Activated naive CD4-positive, alpha-beta T cell (primary cell): ENCODE results near the gene SLC45A3.
"Not testable (repeated sequence)": the region's sequence is repeated elsewhere in the genome, so short reads cannot be mapped to it uniquely, and the experiment has no call there.

ENCODE experiments used
- DNase-seq, 4 experiments: peaks; one replicate each; lab custom pipeline; 2025; lab: John Stamatoyannopoulos, UW

The SLC45A3 gene

DNA sequence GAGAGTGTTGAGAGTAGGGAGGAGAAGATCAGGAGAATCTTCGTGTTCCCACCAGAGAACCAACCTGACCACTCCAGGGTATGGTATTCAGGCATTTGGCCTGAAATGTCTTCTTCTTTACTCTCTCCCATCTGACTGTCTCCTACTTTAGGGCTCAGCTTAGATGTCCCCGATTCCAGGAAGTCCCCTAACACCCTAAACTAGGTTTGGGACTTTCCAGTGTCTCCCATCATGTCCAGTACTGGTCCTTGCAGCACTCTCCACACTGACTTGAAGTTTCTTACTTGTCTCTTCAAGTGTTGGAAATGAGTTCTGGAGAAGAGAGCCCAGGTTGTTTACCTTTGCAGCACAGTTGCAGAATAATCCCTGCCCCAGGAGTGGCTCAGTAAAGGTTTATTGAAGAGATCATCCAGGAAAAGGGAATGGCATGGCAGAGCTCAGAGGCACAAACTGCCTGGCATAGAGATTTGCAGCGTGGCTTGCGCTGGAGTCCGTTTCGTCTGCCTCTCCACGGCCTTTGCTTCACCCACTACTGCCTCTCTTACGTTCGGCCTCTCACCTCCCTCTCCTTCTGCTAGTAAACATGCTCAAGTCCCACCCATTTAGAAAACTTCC lies 42.3 kb downstream of the SLC45A3 start:
- no peak for DNase-seq

DNA sequence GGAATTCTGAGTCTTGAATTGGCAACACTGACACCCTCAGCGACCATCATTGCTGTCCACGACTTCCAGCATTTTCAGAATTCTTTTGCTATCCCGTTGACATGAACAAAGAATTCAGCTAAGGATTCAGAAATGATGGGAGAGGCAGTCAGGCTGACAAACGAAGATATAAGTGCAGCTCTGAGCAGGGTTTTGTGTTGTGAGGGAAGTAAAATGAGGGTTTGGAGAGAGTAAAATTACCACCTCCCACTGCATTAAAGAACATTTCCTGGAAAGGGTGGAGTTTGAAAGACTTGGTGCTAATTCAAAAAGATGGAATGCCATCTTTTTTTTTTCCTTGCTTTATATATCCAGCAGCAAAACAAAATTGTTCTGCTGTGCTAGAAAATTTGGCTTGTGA lies 43.6 kb downstream of the SLC45A3 start:
- DNase-seq = no peak

DNA sequence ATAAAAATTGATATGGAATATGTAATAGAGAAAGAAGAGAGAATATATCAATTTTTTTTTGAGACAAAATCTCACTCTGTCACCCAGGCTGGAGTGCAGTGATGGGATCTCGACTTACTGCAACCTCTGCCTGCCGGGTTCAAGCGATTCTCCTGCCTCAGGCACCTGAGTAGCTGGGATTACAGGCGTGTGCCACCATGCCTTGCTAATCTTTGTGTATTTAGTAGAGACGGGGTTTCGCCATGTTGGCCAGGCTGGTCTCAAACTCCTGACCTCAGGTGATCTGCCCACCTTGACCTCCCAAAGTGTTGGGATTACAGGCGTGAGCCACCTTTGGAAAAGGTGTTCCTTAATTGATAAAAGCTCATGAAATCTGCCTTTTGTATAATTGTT lies 44.2 kb downstream of the SLC45A3 start:
- DNase-seq = not testable (repeated sequence)

DNA sequence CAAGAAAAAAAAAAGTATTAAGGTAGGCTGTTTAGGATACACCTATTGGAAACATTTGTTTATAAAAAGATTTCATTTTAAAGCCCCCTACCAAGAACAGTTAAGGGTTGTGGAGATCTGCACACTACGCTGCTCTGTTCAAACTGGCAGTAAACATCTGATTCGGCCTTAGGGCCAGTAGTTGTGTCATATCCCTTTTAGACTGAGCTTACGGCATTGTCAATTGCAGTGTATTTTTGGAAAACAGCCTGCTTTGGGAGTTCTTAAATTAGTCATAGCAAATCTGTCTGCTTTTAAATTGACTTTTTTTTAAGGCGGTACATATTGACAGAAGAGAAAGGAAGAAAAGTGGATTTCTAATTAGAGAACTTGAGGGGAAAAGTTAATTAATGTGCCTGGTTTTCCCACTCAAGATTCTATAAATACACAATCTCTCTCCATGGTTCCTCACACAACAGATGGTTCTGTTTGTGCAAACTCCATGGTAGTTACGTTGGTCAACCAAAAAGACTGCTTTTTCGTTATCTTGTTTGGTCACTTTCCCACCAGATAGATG lies 46.8 kb downstream of the SLC45A3 start:
- DNase-seq = no peak

DNA sequence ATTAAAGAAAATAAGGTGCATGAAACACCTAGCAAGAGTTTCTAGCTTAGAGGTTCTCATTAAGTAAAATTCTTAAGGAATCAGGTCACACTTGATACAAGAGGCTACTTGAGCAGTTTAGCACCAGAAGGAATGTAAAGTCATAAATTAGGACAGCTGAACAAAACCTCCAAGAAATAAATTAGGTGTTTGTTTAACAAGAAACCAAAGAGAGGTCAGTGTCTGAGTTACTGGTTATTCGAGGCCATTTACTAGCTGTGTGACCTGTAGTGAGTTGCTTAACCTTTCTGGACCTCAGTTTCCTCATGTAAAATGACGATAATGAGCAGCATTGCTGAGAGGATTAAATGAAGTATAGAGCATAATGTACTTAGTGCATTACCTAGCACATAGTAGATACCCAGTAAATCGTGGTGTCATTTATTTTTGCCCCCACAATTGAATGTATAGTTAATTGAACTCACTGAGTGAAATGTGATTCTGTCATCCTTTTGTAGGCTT lies 47.6 kb downstream of the SLC45A3 start:
- DNase-seq = no peak

DNA sequence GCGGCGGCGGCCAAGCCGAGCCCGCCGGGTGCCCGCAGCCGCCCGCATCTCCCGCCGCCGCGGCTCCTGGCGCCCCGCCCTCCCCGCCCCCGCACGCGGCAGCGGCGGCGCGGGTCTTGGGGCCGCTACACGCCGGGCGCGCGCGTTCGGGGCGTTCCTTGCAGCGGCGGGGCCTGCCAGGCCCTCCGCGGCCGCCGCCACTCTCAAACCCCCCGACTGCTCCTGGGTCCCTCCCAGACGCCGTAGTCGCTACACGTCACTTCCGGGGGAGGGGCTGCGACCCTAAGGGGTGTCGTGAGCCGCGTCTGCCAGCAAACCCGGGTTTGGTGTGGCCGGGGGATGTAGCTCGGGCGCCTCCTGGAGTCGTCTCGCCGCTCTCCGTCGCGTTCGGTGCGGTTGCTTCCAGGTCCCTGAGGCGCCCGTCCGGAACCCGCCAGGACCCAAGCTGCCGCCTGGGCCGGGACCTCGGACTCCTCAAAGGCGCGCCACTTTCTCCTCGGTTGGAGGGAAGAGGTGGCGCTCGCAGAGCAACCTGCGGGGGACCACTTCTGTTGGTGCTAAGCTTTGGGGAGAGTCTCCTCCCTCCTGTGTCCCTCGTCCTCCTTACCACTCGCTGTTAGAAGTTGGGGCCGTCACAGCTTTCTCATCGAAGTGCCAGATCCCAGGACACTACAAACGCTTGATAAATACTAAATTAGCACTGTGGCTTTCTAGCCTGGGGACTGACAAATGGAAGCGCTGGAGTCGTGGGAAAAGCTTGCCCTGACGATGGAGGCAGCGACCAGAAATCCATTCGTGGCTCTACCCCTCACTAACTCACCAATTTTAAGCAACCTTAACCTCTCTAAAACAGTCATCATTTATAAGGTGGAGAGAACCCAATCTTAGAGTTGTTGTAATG lies 48.3 kb downstream of the SLC45A3 start, which contains the start of gene ELK4:
Gene ELK4, minus strand, starts transcription at position 244 of the 901 bp plus-strand sequence. CDS start 8,129 bp downstream, outside the sequence.
- peak; percentile 98 to 99 (median 98) for DNase-seq

DNA sequence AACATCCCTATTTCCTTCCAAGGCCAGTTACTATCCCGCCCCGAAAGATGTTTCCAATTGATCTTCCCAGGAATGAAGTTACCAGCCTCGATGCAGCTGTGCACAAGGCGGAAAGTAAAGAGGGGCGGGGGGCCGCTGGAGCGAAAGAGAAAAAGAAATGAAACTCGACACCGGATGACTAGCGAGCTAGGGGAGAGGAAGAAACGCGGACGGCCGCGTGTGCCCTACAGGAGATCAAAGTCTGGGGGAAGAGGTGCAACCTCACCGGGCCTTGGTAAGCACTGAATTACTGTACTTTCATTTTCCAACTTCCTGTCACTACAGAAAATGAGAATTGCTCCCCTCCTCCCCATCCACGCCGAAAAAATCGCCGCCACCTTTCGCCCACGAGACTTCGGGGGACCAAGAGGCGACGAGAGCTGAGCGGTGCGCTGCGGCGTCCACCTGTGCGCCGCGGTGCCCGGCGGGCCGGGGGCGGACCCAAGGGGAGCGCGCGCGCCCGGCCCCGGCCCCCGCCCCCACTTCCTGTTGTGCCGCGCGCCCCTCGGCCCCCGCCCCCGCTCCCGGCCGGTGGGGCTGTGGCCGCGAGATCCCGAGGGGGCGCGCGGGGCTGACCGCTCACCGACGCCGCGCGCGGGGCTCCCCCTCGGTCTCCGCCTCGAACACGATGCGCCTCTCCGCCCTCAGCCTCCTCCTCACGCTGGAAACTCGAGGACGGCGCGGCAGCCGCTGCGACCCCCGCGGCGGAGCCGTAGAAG lies 49.1 kb downstream of the SLC45A3 start:
- DNase-seq = peak; percentile 51 to 72 (median 60)

DNA sequence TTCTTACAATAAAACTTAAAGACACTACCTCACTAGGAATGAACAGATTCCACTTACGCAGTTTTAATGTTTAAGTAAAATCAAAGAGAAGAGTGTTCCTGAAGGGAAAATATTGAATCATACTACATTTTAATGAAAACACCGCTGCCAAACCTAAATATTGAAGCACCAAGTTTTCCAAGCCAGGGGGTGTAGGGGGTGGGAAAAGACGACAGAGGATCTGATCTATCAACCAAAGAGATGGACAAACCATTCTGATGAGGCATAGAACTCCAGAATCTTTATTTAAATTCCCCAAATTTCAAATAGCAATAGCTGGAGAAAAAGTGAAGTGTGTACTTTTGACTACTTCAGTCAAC lies 49.7 kb downstream of the SLC45A3 start:
- no peak for DNase-seq

DNA sequence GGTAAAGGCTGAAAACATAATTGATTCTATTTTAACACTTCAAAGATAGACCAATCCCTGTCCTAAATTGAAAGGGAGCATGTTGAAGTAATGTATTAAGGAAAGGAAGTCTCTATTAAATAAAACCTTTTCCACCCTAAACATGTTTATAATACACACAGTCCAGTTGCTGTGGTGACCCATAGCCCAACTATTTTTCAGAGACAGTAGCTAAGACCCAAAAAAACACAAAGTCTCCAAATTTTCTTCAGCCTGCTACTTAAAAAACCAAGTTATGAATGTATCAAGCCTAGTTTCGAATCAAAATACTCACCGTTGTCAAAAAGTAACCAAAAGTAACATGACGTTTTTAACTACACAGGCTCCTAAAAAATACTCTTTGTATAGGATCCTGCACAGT lies 50.1 kb downstream of the SLC45A3 start:
- DNase-seq = no peak

DNA sequence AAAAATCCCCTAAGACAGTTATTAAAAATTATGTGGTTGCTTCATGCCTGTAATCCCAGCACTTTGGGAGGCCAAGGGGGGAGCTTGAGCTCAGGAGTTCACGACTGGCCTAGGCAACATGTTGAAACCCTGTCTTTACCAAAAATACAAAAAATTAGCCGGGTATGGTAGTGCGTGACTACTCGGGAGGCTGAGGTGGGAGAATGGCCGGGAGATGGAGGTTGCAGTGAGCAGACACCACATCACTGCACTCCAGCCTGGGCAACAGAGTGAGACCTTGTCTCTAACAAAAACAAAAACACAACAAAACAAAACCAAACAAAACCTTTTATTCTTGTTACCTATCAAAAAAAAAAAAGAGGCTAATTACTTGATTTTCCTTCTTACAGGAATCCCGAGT lies 50.6 kb downstream of the SLC45A3 start:
- DNase-seq = no peak

DNA sequence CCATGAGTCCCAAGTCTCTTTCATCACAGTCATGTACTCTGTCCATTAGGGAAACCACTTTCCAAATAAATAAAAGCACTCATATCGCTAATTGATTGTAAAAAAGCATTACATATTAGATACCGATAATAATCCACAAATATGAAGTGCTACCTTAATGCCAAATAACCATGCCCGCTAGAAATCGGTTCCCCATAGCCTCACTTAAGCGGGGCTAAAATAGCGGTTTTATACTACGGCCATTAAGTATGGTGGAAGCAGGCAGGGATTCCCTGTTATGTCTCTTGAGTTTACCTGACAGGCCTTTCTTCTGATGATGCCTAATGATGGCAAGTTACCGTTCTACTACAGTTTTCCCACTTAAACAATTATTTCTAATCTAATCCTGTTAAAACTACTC lies 52.4 kb downstream of the SLC45A3 start:
- DNase-seq = no peak

DNA sequence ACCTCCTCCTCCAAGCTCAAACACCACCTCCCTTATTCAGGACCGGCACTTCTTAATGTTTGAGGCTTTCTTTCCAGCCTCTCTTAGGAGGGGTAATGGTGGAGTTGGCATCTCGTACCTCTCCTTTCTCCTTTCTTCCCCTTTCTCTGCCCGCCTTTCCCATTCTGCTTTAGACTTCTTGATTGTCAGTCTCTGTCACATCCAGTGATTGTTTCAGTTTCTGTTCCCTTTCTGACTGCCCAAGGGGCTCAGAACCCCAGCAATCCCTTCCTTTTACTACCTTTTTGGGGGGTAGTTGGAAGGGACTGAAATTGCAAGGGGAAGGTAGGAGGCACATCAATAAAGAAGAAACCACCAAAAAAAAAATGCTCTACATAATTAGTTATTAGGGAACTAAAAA lies 54.1 kb downstream of the SLC45A3 start:
- no peak for DNase-seq

DNA sequence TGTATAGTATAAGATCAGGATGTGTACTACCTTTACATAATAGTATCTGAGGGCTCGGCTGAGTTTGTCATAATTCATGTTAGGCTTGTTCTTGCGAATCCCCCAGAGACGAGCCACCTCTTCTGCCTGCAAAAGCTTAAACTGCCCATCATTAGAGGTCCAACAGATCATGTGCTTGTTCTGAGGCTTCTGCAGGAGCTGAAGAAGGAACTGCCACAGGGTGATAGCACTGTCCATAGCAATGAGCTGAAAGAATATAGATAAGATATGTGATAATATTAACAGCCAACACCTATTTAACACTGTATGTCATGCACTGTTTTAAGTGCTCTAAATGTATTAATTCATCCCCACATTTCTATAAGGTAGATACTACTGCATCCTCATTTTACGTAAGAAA lies 56.7 kb downstream of the SLC45A3 start:
- no peak for DNase-seq

DNA sequence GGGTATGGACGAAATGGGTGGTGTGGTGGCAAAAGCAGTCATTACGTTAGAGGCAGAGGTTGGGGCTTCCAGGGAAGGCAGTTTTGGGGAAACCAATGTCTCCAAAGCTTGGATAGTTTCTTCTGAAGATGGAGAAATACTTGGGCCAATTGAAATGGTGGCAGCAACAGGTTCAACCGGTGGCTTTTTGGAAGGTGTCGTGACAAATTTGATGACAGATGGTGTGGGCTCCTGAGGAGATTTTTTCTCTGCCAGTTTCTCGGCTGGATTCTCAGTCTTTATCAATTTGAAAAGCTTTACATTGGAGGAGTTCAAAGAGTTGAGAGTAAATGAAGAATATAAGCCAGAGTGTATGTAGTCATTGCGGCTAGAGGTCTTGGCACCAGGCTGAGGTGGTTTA lies 60.0 kb downstream of the SLC45A3 start:
- no peak for DNase-seq

DNA sequence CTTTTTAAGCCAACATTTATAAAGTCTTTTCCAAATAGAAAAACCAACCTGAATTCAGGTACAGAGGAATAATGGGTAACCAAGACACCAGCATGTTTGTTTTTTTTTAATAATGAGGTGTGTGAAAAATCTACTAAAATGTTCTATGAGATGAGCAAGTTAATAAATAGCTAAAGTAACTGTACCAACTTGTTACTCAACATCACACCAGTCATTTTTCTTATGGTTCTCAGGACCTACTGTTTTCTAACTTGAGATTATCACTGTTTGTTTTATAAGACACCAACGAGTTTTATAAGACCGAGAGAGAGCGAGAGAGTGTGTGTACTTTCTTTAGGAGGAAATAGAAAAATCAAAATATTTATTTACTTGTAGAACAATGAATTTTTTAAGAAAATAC lies 60.9 kb downstream of the SLC45A3 start:
- DNase-seq = no peak

DNA sequence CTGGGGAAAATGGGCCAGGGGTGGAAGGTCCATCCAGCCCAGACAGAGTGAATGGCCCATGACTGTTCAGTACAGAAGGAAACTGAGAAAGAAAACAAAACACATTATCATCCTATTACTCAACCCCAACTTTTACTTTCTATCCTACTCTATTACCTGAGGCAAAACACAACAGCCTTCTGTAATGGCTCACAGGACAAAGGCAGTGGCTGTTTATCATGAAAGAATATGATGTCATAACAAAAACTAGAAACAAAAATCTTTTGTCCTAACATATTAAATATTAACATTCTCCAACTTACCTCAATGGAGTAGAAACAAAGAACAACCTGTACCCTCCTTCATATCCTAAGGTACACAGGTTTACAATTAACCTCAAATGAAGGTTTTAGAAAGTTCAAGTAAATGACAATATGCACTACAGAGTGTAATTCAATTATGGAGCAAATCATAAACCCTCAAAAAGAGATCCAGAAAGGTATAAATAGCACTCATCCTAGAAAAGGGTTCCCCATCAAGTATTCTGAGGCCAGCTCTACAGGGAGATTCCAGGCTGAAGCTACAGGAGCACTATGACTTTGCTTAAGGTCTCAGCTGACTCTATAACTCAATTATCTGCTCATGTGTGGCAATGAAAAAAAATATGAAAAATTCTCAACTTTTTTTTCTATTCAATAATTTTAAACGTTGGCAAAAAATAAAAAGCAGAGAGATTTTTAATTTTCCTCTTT lies 63.6 kb downstream of the SLC45A3 start:
- DNase-seq = no peak

DNA sequence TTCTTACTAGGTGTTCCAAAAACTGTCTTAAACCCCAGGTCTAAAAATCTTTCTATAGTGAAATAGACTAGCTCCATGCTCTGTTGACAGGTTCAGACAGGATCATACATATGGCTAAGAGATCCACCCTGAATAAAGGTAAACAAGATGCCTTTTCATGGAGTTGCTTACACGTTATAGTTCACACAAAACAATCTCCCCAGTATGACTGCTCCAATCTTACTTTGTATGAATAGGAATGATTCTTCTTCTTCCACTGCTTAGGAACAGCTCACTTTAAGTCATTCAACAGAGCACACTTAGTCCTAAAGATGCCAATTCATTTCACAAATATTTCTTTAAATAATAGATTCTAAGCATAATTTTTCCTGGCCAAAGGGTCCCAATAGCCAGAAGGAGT lies 64.5 kb downstream of the SLC45A3 start:
- DNase-seq = no peak

DNA sequence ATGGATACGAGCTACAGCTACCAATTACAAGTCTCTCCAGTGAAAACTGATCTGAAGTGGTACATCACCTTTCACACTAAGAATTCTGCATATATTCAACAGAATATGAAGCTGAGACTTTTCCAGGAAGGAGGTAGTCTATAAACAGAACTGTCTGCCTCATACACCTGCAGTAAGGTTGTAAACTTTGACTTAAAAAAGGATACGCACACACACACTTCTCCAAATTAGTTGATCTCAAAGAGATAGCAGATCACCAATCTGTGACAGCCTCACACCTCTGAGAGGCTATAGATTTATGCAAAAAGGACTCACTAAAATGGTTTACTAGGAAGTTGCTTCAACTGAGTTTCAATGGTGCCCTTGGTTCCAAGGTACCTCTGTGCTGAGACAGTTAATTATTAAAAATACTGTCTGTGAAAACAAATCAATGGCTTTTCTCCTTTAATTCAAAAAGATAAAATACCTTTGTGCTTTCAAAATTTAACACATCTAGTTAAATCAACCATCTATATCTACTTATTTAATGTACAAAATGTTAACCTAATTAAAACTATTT lies 66.4 kb downstream of the SLC45A3 start:
- no peak for DNase-seq

DNA sequence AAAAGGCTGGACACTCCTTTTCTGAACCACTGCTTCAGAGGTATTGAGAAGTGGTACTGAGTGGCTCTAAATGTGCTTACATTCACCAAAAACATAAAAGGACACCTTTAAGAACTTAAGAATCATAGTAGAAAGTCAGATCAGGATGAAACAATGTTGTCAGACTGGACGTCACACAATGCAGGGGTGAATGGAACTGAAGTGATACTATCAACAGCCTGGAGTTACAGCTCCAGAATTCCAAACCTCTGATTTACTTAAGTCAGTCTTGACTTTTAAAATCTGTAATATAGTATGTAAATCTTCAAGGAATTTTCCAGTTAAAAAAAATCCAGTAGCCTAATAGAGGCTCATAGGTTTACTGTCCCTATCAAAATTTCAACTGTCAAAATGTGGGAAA lies 67.8 kb downstream of the SLC45A3 start:
- no peak for DNase-seq

DNA sequence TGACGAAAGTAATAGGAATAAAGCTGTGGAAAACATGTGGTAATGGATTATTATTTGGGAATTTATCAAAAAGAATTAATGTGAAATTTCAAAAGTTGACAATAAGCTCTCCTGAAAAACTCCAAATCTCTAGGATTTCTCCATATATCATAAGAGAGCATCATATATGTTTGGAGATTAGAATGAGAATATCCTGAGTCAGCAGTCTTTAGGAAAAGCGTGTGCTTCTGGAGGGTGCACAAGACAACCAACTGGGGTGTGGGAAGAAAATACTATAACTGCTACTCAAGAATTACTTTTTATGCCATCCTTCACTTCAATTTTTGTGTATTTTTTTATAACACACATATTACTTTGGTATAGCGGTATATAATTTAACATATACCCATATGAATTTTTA lies 68.2 kb downstream of the SLC45A3 start:
- no peak for DNase-seq

DNA sequence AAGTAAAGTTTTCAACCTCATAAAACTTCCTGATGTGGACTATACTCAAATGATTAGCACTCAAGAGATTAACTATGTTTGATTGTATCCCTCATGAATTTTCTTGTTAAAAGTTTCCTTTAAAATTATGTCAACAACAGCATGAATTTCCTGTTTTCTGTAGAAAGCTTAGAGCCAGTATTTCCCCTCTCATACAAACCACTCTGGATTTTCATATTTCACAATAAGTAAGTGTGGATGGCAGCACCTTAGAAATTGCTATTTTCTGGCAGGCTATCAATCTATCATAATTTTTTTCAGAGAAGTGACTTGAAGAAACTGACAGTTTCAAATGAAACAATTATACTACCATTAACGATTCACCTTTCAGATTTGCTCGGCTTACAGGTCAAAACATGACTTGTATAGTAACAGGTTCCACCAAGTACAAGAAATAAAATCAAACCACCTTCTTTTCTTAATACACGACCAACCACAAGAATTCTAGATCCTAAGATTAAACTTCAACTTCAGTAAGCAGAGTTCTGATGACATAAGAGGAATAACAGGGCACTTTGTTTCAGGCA lies 69.3 kb downstream of the SLC45A3 start:
- DNase-seq = no peak
